LNCAP (cell line): ENCODE measurements around the gene ST8SIA5.

Experiments used
- TF ChIP-seq, protein P1 (sequence below): fragments of 450-650 bp; IDR thresholded peaks from 2 replicates; pipeline ENCODE4 v1.5.1; 2017; ENCODE audit warnings: mild to moderate bottlenecking

The ST8SIA5 gene, protein sequence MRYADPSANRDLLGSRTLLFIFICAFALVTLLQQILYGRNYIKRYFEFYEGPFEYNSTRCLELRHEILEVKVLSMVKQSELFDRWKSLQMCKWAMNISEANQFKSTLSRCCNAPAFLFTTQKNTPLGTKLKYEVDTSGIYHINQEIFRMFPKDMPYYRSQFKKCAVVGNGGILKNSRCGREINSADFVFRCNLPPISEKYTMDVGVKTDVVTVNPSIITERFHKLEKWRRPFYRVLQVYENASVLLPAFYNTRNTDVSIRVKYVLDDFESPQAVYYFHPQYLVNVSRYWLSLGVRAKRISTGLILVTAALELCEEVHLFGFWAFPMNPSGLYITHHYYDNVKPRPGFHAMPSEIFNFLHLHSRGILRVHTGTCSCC

DNA sequence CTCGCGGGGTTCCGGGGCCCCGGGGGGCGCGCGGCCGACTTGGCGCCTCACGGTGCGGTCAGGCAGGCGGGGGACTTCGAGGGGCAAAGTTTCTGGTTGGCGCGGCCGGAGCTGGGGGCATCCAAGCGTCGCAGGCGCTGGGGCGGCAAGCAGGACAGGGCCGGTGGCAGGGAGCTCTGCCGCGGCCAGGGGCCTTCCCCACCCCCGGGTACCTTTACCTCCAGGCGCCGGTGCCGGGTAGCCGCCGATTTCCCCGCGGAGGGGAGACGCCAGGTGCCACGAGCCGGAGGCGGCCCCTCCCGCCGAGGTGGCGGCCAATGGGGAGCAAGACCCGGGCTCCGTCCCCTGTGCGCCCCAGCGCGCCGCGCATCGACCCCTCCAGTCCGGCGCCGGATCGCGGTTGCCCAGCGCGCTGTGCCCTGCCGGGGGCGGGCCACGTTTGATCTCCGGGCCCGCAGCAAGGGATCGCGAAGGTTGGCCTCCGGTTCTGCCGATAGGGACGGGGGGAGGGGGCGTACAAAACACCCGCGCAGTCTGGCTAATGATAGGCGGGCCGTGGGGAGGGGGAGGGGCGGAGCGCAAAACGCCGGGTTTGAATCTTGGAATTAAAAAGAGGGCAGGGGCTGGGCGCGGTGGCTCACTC lies at the start of gene ST8SIA5:
Gene ST8SIA5, minus strand, starts transcription at position 495 of the 643 bp plus-strand sequence. CDS start 545 bp downstream, outside the sequence.
- TF ChIP-seq, protein P1, sequence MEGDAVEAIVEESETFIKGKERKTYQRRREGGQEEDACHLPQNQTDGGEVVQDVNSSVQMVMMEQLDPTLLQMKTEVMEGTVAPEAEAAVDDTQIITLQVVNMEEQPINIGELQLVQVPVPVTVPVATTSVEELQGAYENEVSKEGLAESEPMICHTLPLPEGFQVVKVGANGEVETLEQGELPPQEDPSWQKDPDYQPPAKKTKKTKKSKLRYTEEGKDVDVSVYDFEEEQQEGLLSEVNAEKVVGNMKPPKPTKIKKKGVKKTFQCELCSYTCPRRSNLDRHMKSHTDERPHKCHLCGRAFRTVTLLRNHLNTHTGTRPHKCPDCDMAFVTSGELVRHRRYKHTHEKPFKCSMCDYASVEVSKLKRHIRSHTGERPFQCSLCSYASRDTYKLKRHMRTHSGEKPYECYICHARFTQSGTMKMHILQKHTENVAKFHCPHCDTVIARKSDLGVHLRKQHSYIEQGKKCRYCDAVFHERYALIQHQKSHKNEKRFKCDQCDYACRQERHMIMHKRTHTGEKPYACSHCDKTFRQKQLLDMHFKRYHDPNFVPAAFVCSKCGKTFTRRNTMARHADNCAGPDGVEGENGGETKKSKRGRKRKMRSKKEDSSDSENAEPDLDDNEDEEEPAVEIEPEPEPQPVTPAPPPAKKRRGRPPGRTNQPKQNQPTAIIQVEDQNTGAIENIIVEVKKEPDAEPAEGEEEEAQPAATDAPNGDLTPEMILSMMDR, result no peak

DNA sequence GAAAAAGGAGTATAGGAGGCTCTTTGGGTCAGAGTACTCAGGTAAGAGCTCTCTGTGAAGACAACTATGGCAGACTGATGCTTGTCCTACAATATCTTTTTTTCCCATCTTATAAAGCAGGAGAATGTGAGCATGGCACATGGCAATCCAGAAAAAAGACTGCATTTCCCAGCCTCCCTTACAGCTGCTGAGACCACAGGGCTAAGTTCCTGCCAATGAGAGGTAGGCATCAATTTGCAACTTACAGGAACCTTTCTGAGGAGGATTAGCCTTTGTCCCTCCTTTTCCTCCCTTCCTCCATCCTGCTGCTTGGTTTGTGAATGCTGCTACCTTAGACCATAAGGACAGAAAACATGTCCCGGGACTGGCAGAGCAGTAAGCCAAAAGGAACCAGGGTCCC lies 37.8 kb upstream of the ST8SIA5 start:
- TF ChIP-seq, protein P1, result no peak

DNA sequence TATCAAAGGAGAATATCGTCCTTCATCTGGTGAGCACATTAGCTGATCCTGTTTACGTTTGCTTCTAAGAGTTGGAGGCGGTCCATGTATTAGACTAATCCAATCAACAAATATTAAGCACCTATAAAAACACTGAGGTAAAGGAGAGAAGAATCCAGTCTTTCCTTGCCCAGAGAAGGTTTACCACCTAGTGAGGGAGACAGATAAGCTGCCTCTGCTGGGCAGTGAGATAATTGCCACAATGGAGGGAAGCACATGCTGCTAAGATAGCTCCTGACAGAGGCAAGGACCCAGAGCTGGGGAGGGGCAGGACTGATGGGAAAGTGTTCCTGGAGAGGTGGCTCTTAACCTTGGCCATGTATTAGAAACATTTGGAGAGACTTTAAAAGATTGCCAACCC lies 36.7 kb upstream of the ST8SIA5 start:
- TF ChIP-seq, protein P1, result peak; percentile 55

DNA sequence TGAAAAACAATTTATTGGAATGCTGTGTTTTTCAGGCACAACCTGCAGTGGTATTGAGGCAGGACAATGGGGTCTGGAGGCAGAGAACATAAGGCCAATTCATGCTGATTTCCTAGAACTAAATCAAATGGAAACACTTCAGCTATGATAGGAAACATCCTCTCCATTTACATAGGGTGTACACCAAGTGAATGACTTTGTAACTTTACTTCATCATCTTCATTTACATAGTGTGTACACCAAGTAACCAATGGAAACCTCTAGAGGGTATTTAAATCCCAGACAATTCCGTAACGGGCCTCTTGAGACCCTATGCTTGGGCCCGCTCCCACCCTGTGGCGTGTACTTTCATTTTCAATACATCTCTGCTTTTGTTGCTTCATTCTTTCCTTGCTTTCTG lies 32.2 kb upstream of the ST8SIA5 start:
- TF ChIP-seq, protein P1, result no peak

DNA sequence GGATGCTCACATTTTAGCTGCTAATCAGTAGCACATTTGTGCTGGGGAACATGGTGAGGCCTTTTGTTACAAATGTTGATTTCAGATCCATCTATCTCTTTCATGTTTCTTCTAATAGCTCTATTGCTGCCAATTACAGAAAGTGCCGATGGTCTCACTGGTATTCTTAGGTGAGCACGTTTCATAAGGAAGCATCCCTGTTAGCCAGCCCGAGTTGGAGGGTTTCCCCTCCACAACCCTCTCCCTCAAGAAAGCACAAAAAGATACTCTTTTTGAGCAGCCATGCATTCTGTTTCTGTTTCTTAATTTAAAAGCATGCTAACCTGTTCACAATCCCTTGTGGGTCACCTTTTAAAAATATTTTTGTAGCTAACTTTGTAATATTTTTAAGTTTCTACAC lies 30.8 kb upstream of the ST8SIA5 start:
- TF ChIP-seq, protein P1, result no peak

DNA sequence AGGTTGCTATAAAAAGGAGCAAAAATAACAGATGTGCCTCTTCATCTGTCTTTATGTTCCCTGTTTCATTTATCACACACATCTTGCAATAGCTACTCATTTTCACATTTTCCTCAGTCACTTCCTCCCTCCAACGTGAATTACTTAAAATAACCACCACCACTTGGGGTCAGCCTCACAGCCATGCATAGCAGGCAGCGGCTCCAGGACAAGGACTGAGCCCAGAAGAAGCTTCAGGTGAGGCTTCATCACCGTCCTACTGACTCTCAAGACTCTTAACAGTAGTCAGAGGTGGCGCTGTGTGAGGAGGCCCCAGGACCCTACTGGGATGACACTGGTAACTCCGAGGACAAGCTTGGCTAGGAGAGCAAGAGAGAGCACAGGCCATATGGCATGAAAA lies 15.5 kb upstream of the ST8SIA5 start:
- TF ChIP-seq, protein P1, result no peak

DNA sequence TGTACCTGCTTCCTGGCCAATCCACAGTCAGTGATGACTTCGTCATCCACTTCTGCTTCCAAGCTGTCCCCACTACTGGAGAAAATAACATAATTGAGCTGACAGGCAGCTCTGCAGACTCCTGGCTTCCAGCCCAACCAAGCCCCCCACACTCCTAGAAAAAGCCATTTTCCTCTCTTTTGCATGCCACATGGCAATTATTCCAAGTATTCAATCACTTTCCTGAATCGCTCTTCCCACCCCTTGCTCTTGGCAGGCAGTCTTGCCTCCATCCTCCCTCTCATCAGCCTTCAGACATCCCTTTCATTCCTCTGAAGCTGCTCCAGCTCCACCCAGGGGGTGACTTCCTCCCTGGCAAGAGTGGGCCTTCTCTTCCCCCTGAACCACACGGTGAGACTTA lies 14.3 kb upstream of the ST8SIA5 start:
- TF ChIP-seq, protein P1, result no peak
